GM21423 (cell line): ENCODE measurements around the gene NANOS2.
A peak's percentile ranks its signal among the peaks of the same experiment; 100 is the strongest.
"Not testable (repeated sequence)": the region's sequence is repeated elsewhere in the genome, so short reads cannot be mapped to it uniquely, and the experiment has no call there.

Experiments used
- ATAC-seq: cut with Tn5 transposase; IDR thresholded peaks from one replicate; pipeline ENCODE4 v1.9.1; 2021; ENCODE audit warnings: mild to moderate bottlenecking, moderate library complexity; ENCODE audit not compliant: unreplicated experiment

The NANOS2 gene

GRCh38 chr19:45878043-45878794 lies 36.4 kb downstream of the NANOS2 start:
- ATAC-seq = no peak

DNA sequence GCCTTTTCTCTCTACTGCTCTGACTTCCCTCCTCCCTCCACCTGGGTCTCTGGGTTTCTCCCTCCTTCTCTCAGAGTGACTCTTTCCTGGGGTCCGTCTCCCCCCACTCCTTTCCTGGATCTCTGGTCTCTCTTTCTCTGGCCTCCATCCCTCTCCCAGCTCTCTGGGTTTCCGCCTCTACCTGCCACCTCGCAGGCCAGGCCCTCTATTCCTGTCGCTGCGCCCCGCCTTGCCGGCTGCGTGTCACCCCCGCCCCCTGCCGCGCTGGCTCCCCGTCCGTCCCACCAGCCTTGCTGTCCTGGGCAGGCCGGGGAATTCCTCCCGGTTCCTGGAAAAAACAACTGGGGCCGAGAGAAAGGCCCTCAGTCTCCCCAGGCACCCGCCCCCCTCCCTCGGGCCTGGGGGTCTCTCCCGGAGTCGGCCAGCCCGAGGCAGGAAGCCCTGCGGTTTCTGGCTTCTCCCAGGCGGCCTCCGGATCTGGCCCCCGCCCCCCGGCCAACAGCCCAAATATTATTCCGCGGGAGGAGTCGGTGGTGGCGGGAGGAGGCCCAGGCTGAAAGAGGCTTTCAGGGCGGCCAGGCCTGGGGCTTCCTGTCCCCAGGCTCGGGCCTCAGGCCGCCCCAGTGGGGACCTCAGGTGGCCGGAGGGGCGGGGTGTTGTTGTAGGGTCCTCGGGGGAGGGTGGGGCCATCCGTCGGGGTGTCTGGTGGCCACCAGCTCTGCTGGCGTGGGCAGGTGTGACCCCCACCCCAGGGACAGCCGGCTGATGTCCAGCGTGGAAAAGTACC lies 38.0 kb downstream of the NANOS2 start:
- ATAC-seq = no peak

DNA sequence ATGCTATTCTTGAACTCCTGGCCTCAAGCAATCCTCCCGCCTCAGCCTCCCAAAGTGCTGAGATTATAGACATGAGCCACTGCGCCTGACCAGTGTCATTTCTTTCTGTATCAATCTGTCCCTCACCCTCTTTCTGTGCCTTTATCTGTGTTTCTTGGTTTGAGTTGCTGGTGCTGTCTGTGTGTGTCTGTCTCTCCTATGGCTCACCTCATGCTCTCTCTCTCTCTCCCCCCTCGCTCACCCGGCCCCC lies 38.5 kb downstream of the NANOS2 start:
- ATAC-seq = no peak

DNA sequence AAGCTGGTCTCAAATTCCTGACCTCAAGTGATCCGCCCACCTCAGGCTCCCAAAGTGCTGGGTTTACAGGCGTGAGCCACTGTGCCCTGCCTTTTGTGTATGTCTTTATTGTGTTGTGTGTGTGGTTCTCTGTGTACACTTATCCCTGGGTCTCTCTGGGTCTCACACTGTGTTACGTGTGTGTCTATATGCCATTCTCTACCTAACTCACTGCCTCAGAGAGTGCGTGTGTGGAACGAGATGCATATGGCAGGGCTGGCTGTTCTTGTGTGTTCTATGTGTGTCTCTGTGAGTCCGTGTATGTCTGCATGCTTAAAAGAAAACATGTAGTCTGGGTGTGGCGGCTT lies 40.0 kb downstream of the NANOS2 start:
- ATAC-seq = no peak

DNA sequence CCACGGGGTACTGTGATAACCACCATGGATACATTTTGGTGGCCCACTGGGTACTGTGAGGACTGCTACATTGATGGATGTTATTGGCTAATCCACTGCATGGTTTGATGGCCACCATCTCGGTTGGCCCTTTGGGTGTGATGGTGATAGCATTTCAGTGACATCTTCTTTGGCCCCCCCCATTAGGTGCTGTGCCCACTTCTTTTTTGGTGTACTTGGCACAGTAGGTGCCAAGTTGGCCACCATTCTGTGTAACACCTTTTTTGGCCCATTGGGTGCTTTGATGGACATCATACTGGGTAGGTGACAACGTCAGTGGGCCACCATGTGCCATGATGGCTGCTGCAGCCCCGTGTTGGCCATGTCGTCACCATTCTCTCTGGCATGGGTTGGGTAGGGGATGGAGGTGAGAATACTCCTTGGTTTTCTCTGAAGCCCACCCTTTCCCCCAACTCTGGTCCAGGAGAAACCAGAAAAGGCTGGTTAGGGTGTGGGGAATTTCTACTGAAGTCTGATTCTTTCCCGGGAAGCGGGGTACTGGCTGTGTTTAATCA lies 41.3 kb downstream of the NANOS2 start:
- ATAC-seq = no peak

GRCh38 chr19:45872095-45872919 lies 42.3 kb downstream of the NANOS2 start:
- no peak for ATAC-seq

GRCh38 chr19:45870798-45871197 lies 43.8 kb downstream of the NANOS2 start:
- no peak for ATAC-seq

DNA sequence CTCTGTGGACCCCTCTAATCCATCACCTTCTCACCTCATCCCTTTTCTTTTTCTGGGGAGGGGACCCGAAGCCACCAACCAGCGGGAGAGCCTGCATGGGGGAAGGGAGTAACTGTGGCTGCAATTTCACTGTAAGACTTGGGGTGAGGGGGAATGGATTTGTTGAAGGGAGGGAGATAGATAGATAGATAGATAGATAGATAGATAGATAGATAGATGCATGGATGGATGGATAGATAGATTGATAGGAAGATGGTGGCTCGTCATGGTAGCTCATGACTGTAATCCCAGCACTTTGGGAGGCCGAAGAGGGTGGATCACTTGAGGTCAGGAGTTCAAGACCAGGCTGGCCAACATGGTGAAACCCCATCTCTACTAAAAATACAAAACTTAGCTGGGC lies 47.3 kb downstream of the NANOS2 start:
- ATAC-seq = not testable (repeated sequence)

DNA sequence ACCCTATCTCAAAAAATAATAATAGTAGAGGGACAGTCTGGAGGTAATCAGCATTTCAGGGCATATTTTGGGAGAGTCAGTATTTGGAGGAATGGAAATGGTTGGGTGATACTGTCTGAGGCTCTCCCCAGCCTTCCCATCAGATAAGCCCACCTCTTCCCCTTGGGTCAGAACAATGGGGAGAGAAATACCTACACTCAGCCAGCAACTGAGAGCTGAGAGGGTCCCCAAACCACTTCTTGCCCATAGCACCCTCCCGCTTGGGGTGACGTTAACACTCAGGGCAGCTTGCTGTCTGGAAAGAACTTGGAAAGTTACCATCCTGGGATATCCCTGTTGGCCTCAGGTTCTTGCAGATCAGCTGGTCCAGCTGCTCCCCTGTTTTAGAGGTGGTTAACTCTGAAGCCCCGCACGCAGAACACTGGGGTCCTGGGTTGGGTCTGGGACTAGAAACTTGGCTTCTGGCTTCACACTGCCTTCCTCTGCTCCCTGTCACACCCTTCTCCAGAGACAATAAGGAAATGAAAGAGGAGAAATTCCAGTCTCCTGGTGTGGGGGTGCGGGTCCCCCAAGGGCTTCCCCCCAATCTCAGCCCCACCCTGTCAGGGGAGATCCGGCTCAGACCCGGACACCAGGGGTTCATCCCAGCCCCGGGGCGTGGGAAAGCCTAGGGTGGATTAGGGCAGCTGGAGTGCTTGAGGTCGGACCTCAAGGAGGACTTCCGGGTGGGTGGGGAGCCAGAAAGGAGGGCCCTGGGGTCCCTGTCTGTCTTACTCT lies 48.0 kb downstream of the NANOS2 start:
- no peak for ATAC-seq

DNA sequence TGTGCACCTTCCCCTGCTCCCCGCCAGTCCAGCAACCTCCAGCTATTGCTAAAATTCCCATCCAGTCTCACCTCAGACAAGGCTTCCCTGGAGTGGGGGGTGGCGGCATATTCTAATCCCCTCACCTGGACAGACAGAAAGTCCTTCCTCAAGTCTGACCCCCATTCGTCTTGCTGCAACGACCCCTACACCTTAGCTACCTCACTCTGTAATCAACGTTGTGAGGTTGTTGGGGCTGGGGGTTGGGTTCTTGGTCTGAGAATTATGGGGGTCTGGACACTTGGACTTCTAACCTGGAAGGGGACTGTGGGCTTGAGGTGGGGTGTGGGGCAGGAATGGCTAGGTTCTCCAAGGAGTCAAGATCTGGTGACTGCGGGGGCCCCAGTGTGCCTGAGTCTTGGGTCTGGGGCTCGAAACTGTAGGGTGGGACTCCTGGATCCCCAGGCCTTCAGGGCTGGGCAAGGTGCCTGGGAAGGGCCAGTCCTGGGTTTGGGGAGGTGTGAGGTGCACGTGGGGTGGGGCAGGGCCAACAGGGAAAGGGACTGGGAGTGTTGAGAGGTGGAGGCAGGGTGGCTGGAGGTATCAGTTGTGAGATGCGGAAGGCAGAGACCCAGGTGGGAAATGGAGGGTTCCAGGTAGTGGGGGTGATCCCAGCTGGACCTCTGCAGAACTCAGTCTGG lies 49.2 kb downstream of the NANOS2 start:
- no peak for ATAC-seq

- ATAC-seq = no peak
Observed at GRCh38 chr19:45864629-45865082, 49.9 kb downstream of the NANOS2 start.

GRCh38 chr19:45863840-45864628 lies 50.5 kb downstream of the NANOS2 start, which contains the start of gene FOXA3:
TSS of gene FOXA3 (plus strand) at chr19:45864326. CDS start at chr19:45864457, 131 bp downstream.
- ATAC-seq = peak; percentile 35

GRCh38 chr19:45863335-45863839 lies 51.2 kb downstream of the NANOS2 start:
- ATAC-seq = no peak
